ENCODE data around the gene BDNF.
"Not testable (repeated sequence)": the region's sequence is repeated elsewhere in the genome, so short reads cannot be mapped to it uniquely, and the experiment has no call there.

GRCh38 chr11:27634282-27634681 lies 66.0 kb downstream of the BDNF start:
- TF ChIP-seq, protein P1, sequence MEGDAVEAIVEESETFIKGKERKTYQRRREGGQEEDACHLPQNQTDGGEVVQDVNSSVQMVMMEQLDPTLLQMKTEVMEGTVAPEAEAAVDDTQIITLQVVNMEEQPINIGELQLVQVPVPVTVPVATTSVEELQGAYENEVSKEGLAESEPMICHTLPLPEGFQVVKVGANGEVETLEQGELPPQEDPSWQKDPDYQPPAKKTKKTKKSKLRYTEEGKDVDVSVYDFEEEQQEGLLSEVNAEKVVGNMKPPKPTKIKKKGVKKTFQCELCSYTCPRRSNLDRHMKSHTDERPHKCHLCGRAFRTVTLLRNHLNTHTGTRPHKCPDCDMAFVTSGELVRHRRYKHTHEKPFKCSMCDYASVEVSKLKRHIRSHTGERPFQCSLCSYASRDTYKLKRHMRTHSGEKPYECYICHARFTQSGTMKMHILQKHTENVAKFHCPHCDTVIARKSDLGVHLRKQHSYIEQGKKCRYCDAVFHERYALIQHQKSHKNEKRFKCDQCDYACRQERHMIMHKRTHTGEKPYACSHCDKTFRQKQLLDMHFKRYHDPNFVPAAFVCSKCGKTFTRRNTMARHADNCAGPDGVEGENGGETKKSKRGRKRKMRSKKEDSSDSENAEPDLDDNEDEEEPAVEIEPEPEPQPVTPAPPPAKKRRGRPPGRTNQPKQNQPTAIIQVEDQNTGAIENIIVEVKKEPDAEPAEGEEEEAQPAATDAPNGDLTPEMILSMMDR (IDR thresholded peaks at IDR 0.05; ENCODE audit: low read depth, low read length, missing input control), result not testable (repeated sequence)
- not testable (repeated sequence) for TF ChIP-seq MAX (IDR thresholded peaks at IDR 0.05); SP1 (IDR thresholded peaks at IDR 0.05); JUND (IDR thresholded peaks at IDR 0.05); GABPA (IDR thresholded peaks at IDR 0.05 in 1 of 2, conservative IDR thresholded peaks at IDR 0.05 in 1 of 2); RAD21 (IDR thresholded peaks at IDR 0.05); TAF1 (conservative IDR thresholded peaks at IDR 0.05); REST (IDR thresholded peaks at IDR 0.05); ATF3 (IDR thresholded peaks at IDR 0.05); EGR1 (IDR thresholded peaks at IDR 0.05; ENCODE audit: low read depth in 2 of 2); ZBTB33 (IDR thresholded peaks at IDR 0.05); NR2F2 (IDR thresholded peaks at IDR 0.05); FOXA1 (IDR thresholded peaks at IDR 0.05)

Measured in liver (tissue), 3 donors.